HL-60 (cell line): ENCODE measurements around the gene C6orf132.

Experiments
- DNase-seq, 2 experiments: peaks; one replicate each; pipeline ENCODE4 v3.0.0-alpha.2; 2010 to 2020; ENCODE audit warnings: low read depth in 1 of 2, low spot score in 1 of 2
- H3K27ac ChIP-seq: fragments of 250-450 bp; sonication (Bioruptor Pico); replicated peaks from 2 replicates; pipeline ENCODE4 v1.5.1; 2020; ENCODE audit warnings: mild to moderate bottlenecking, moderate library complexity
- H3K27me3 ChIP-seq: fragments of 250-450 bp; sonication (Bioruptor Pico); 2 replicates; pipeline ENCODE4 v1.5.1; 2021; ENCODE audit warnings: mild to moderate bottlenecking, moderate library complexity; ENCODE audit not compliant: insufficient read depth, poor library complexity, severe bottlenecking
- H3K4me3 ChIP-seq: replicated peaks from 2 replicates; pipeline ENCODE4 v1.5.1; 2011; ENCODE audit warnings: mild to moderate bottlenecking, control low read depth, low read length; ENCODE audit not compliant: insufficient read depth
- GABPA ChIP-seq: IDR thresholded peaks from 2 replicates; pipeline ENCODE4 v1.6.1; 2012; ENCODE audit warnings: low read depth
- POLR2AphosphoS5 ChIP-seq: IDR thresholded peaks from 2 replicates; pipeline ENCODE4 v1.6.1; 2012; ENCODE audit warnings: low read depth
- SPI1 ChIP-seq: IDR thresholded peaks from 2 replicates; pipeline ENCODE4 v1.6.1; 2012; ENCODE audit warnings: low read depth, mild to moderate bottlenecking, borderline replicate concordance
- TF ChIP-seq, protein P1 (sequence below): IDR thresholded peaks from 2 replicates; pipeline ENCODE4 v1.6.1; 2012; ENCODE audit warnings: low read depth; ENCODE audit not compliant: insufficient replicate concordance
- TF ChIP-seq, protein P2 (sequence below): IDR thresholded peaks from one replicate; pipeline ENCODE4 v1.5.1; 2011; ENCODE audit warnings: low read length, control low read depth, inconsistent platforms; ENCODE audit not compliant: insufficient read depth

Gene C6orf132

DNA sequence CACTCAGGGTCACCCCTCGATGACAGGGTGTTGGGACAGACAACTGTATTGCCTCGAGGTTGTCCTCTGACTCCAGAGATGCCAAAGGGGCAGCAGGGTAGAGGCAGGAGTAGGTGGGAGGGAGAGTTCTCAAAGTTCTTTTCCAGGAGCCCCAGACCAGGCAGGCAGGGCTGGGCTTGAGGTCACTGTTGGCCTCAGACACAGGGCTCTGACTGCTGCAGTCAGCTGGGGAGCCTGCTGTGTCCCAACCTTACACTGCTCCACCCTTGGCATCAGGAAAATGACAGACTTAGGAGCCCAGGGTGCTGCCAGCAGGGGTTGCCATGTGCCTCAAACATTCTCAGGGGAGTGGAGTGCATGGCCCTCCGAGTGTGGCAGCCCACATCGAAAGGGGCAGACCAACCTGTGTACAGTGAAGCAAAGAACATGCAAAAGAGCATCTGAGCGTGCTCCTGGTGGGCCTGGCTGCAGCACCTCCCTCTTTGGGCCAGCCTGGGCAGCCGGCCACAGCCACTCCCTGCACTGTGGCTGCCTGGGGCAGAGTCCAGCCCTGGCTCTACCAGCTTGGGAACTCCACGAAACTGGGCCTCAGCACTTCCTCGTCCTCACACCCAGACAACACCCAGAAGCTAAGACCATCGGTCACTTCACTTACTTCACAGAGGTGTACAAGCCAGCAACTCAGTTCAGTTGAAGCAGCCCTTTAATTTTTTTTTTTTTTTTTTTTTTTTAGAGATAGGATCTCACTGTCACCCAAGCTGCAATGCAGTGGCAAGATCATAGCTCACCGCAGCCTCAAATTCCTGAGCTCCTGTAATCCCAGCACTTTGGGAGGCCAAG lies 24.0 kb downstream of the C6orf132 start:
- Histone ChIP-seq H3K27me3 (no peaks in the 10 kb centered on the region), H3K4me3 (no peak overlapping the region), H3K27ac (no peak overlapping the region)
- DNase-seq = no peak
- no peak for TF ChIP-seq GABPA
- no peak for TF ChIP-seq POLR2AphosphoS5
- no peak for TF ChIP-seq SPI1
- TF ChIP-seq, protein P1, sequence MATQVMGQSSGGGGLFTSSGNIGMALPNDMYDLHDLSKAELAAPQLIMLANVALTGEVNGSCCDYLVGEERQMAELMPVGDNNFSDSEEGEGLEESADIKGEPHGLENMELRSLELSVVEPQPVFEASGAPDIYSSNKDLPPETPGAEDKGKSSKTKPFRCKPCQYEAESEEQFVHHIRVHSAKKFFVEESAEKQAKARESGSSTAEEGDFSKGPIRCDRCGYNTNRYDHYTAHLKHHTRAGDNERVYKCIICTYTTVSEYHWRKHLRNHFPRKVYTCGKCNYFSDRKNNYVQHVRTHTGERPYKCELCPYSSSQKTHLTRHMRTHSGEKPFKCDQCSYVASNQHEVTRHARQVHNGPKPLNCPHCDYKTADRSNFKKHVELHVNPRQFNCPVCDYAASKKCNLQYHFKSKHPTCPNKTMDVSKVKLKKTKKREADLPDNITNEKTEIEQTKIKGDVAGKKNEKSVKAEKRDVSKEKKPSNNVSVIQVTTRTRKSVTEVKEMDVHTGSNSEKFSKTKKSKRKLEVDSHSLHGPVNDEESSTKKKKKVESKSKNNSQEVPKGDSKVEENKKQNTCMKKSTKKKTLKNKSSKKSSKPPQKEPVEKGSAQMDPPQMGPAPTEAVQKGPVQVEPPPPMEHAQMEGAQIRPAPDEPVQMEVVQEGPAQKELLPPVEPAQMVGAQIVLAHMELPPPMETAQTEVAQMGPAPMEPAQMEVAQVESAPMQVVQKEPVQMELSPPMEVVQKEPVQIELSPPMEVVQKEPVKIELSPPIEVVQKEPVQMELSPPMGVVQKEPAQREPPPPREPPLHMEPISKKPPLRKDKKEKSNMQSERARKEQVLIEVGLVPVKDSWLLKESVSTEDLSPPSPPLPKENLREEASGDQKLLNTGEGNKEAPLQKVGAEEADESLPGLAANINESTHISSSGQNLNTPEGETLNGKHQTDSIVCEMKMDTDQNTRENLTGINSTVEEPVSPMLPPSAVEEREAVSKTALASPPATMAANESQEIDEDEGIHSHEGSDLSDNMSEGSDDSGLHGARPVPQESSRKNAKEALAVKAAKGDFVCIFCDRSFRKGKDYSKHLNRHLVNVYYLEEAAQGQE = no peak
- TF ChIP-seq, protein P2, sequence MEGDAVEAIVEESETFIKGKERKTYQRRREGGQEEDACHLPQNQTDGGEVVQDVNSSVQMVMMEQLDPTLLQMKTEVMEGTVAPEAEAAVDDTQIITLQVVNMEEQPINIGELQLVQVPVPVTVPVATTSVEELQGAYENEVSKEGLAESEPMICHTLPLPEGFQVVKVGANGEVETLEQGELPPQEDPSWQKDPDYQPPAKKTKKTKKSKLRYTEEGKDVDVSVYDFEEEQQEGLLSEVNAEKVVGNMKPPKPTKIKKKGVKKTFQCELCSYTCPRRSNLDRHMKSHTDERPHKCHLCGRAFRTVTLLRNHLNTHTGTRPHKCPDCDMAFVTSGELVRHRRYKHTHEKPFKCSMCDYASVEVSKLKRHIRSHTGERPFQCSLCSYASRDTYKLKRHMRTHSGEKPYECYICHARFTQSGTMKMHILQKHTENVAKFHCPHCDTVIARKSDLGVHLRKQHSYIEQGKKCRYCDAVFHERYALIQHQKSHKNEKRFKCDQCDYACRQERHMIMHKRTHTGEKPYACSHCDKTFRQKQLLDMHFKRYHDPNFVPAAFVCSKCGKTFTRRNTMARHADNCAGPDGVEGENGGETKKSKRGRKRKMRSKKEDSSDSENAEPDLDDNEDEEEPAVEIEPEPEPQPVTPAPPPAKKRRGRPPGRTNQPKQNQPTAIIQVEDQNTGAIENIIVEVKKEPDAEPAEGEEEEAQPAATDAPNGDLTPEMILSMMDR = no peak

DNA sequence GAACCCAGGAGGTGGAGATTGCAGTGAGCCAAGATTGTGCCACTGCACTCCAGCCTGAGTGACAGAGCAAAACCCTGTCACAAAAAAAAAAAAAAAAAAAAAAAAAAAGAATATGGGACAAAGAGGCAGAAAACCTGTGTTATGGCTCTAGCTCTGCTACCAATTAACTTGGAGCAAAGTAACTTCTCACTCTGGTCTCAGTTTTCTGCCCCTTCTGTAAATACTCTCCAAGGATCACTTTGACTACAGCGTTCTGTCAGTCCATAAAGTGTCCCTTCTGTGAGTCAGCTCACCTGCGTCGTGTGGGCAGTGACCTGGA lies 24.6 kb downstream of the C6orf132 start:
- no peaks in the 10 kb centered on the region for H3K27me3 ChIP-seq
- TF ChIP-seq, protein P2 = no peak
- TF ChIP-seq, protein P1 = no peak
- TF ChIP-seq SPI1 (no peak), POLR2AphosphoS5 (no peak), GABPA (no peak)
- DNase-seq = no peak
- H3K4me3 ChIP-seq = no peak overlapping the region
- H3K27ac ChIP-seq = no peak overlapping the region

DNA sequence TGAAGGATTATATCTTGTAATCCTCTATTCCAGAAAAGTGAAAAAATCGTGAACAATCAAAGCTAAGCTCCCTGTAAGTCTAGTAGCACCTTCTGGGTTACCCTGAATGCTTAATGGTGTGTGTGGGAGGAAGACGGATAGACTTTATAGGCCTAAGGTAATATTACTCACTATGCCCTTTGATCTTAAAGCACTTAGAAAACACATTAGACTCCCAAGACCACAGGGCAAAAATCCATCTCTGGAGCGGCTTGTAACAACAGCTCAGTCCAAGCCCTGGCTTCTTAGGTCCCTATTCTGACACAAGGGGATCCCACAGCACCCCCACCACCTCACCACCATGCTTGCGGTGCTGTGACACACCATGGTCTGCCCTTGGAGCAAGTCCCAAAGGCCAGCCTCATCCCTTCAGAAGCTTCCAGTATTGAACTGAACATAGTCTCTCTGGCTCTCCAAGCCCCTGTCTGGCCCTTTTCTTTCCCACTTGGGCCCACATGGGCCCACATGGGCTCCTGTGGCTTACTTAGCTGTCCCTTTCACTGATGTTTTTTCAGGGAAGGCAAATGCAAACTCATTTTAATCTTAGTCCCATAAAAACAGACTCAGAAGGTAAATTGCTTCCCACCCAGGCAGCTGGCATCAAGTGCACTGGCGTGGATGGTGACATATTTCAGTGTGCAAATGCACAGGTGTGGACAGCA lies 28.3 kb downstream of the C6orf132 start:
- no peak for DNase-seq
- TF ChIP-seq, protein P1 = no peak
- TF ChIP-seq POLR2AphosphoS5 (no peak), SPI1 (no peak), GABPA (no peak)
- TF ChIP-seq, protein P2 = no peak
- H3K27me3 ChIP-seq = no peaks in the 10 kb centered on the region
- H3K4me3 ChIP-seq = no peak overlapping the region
- no peak overlapping the region for H3K27ac ChIP-seq
